Measurements from ENCODE around the gene PALS2.
A peak's percentile ranks its signal among the peaks of the same experiment; 100 is the strongest.

PALS2 gene

GRCh38 chr7:24572997-24573553, at the start of gene PALS2:
TSS of gene PALS2 (plus strand) at chr7:24573452. CDS start at chr7:24623668, 50,216 bp downstream.
- DNase-seq, result peak; percentile 10 to 55

- no peak for DNase-seq
Observed at GRCh38 chr7:24531255-24531654, 42.0 kb upstream of the PALS2 start.

GRCh38 chr7:24536682-24537081, 36.6 kb upstream of the PALS2 start:
- DNase-seq, result no peak

- no peak for DNase-seq
Observed at GRCh38 chr7:24540956-24541355, 32.3 kb upstream of the PALS2 start.

GRCh38 chr7:24545215-24545614, 28.0 kb upstream of the PALS2 start:
- DNase-seq, result no peak

- no peak for DNase-seq
Observed at GRCh38 chr7:24548390-24548789, 24.9 kb upstream of the PALS2 start.

- no peak for DNase-seq
Observed at GRCh38 chr7:24549991-24550390, 23.3 kb upstream of the PALS2 start.

GRCh38 chr7:24555184-24555583, 18.1 kb upstream of the PALS2 start:
- no peak for DNase-seq

- no peak for DNase-seq
Observed at GRCh38 chr7:24555719-24556118, 17.5 kb upstream of the PALS2 start.

- no peak for DNase-seq
Observed at GRCh38 chr7:24560772-24561171, 12.5 kb upstream of the PALS2 start.

GRCh38 chr7:24566274-24566673, 7.0 kb upstream of the PALS2 start:
- DNase-seq, result no peak

GRCh38 chr7:24570983-24571382, 2.3 kb upstream of the PALS2 start:
- no peak for DNase-seq

- DNase-seq, result no peak
Observed at GRCh38 chr7:24572016-24572392, 1.2 kb upstream of the PALS2 start.

- no peak for DNase-seq
Observed at GRCh38 chr7:24572393-24572996, 757 bp upstream of the PALS2 start.

GRCh38 chr7:24573554-24574338, 494 bp downstream of the PALS2 start:
- DNase-seq, result peak; percentile 17 to 43

GRCh38 chr7:24574386-24574785, 1.1 kb downstream of the PALS2 start:
- DNase-seq, result no peak

GRCh38 chr7:24574950-24575349, 1.7 kb downstream of the PALS2 start:
- no peak for DNase-seq

- peak; percentile 47 to 60 for DNase-seq
Observed at GRCh38 chr7:24576171-24577025, 3.1 kb downstream of the PALS2 start.

- no peak for DNase-seq
Observed at GRCh38 chr7:24578052-24578451, 4.8 kb downstream of the PALS2 start.

- no peak for DNase-seq
Observed at GRCh38 chr7:24580283-24580946, 7.2 kb downstream of the PALS2 start.

- DNase-seq, result no peak
Observed at GRCh38 chr7:24582166-24582565, 8.9 kb downstream of the PALS2 start.

- no peak for DNase-seq
Observed at GRCh38 chr7:24587853-24588252, 14.6 kb downstream of the PALS2 start.

GRCh38 chr7:24591152-24591551, 17.9 kb downstream of the PALS2 start:
- DNase-seq, result no peak
